Smooth muscle cell (in vitro differentiated cells): ENCODE measurements around the gene METTL1. TPM values are rescaled to one million over a fixed set of nuclear protein-coding genes. Genes with fewer than 3 reads are reported as not detected.

ENCODE experiments used
- DNase-seq: peaks from one replicate; lab custom pipeline; 2025; ENCODE audit not compliant: unreplicated experiment; lab: John Stamatoyannopoulos, UW
- H2AFZ ChIP-seq: fragments of 200-600 bp; sonication (generic); 2 replicates; pipeline ENCODE4 v1.6.0; 2016; ENCODE audit warnings: antibody characterized with exemption, low read depth, mild to moderate bottlenecking
- H3F3A ChIP-seq: fragments of 200-600 bp; sonication (generic); 2 replicates; pipeline ENCODE4 v1.6.0; 2017; ENCODE audit warnings: antibody characterized with exemption, low read depth
- H3K27ac ChIP-seq: fragments of 200-600 bp; sonication (generic); 2 replicates; pipeline ENCODE4 v1.5.1; 2016; ENCODE audit warnings: low read depth, mild to moderate bottlenecking
- H3K27me3 ChIP-seq: fragments of 200-600 bp; sonication (generic); 2 replicates; pipeline ENCODE4 v1.6.1; 2016; ENCODE audit warnings: low read depth, mild to moderate bottlenecking
- H3K36me3 ChIP-seq: fragments of 200-600 bp; sonication (generic); 2 replicates; pipeline ENCODE4 v1.5.1; 2016; ENCODE audit warnings: low read depth
- H3K4me1 ChIP-seq: fragments of 200-600 bp; sonication (generic); 2 replicates; pipeline ENCODE4 v1.5.1; 2016; ENCODE audit warnings: low read depth
- H3K4me2 ChIP-seq: fragments of 200-600 bp; sonication (generic); 2 replicates; pipeline ENCODE4 v1.6.0; 2016; ENCODE audit warnings: mild to moderate bottlenecking
- H3K4me3 ChIP-seq: fragments of 200-600 bp; sonication (generic); 2 replicates; pipeline ENCODE4 v1.5.1; 2016; ENCODE audit warnings: mild to moderate bottlenecking
- H3K79me2 ChIP-seq: fragments of 200-600 bp; sonication (generic); 2 replicates; pipeline ENCODE4 v1.6.0; 2016; ENCODE audit warnings: low read depth, mild to moderate bottlenecking
- H3K9ac ChIP-seq: fragments of 200-600 bp; sonication (generic); 2 replicates; pipeline ENCODE4 v1.6.0; 2016; ENCODE audit warnings: low read depth
- H3K9me3 ChIP-seq: fragments of 200-600 bp; sonication (generic); replicated peaks from 2 replicates; pipeline ENCODE4 v1.5.1; 2016; ENCODE audit warnings: low read depth
- H4K20me1 ChIP-seq: fragments of 200-600 bp; sonication (generic); 2 replicates; pipeline ENCODE4 v1.6.0; 2016; ENCODE audit warnings: low read depth
- WGBS: methylation state at CpG from one replicate; pipeline ENCODE4 v1.1.7; 2016; ENCODE audit warnings: low lambda C conversion rate; 5-methylcytosine and 5-hydroxymethylcytosine counted together
- polyA plus RNA-seq: library from polyadenylated mRNA; unstranded; fragments of >200 nt; fragmentation: Nextera tagmentation; extraction: Ambion mirVana; gene quantifications from 2 replicates; pipeline ENCODE4 v1.2.1, GENCODE V29; 2016
- total RNA-seq: library from RNA; depleted of rRNA; stranded (reverse); fragments of >200 nt; gene quantifications from 2 replicates; pipeline ENCODE4 v1.2.3, GENCODE V29; 2014
- TF ChIP-seq, protein P1 (sequence below): fragments of 200-600 bp; sonication (generic); IDR thresholded peaks from 2 replicates; pipeline ENCODE4 v1.5.1; 2017; ENCODE audit warnings: borderline replicate concordance, mild to moderate bottlenecking, antibody characterized with exemption; ENCODE audit not compliant: insufficient read depth, poor library complexity, severe bottlenecking

METTL1 gene
- total and polyA plus RNA-seq, 2 experiments from 2014 or later = 4.1 to 20.3 TPM

DNA sequence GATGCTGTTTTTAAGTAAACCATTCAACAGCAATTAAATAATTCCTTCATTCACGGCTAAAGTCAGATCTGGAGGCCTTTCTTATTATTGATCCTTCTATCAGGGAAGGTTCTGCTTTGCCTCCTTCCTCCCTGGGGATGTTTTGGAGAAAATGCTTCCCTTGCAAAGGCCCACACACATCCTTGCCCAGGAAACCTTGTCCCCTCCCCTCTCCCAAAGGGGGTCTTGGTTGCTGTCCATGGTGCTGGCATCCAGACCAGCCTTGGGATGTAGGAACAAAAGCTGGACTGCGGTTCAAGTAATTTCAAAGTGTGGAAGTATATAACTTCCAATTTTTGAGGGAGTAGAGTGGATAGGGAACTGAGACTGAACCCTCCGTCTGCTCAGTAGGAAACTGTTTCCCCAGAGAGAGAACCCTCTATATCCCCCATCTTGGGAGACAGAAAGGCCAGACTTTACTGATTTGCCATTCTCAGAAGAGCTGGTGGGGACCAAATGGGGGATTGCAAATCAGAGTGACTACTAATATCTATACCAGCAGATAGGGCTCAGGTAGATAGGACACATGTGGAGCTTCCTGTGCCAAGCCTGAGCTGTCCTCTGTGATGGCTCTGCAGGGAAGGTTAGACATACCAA lies 11.4 kb downstream of the METTL1 start:
- Histone ChIP-seq H3K4me2 (no peak overlapping the region), H4K20me1 (peaks cover 10% of the 10 kb centered on the region), H3K9me3 (no peaks in the 10 kb centered on the region), H3K27ac (no peak overlapping the region), H3K9ac (no peak overlapping the region), H3K36me3 (no peaks in the 10 kb centered on the region), H3K79me2 (no peaks in the 10 kb centered on the region), H3K27me3 (peaks cover 64% of the 10 kb centered on the region), H3K4me1 (peaks cover 13% of the 10 kb centered on the region), H3K4me3 (no peak overlapping the region), H3F3A (no peaks in the 10 kb centered on the region), H2AFZ (no peak overlapping the region)
- no peak for DNase-seq
- 84% methylated on average over 3 of the region's 3 CpGs for WGBS
- TF ChIP-seq, protein P1, sequence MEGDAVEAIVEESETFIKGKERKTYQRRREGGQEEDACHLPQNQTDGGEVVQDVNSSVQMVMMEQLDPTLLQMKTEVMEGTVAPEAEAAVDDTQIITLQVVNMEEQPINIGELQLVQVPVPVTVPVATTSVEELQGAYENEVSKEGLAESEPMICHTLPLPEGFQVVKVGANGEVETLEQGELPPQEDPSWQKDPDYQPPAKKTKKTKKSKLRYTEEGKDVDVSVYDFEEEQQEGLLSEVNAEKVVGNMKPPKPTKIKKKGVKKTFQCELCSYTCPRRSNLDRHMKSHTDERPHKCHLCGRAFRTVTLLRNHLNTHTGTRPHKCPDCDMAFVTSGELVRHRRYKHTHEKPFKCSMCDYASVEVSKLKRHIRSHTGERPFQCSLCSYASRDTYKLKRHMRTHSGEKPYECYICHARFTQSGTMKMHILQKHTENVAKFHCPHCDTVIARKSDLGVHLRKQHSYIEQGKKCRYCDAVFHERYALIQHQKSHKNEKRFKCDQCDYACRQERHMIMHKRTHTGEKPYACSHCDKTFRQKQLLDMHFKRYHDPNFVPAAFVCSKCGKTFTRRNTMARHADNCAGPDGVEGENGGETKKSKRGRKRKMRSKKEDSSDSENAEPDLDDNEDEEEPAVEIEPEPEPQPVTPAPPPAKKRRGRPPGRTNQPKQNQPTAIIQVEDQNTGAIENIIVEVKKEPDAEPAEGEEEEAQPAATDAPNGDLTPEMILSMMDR = no peak

DNA sequence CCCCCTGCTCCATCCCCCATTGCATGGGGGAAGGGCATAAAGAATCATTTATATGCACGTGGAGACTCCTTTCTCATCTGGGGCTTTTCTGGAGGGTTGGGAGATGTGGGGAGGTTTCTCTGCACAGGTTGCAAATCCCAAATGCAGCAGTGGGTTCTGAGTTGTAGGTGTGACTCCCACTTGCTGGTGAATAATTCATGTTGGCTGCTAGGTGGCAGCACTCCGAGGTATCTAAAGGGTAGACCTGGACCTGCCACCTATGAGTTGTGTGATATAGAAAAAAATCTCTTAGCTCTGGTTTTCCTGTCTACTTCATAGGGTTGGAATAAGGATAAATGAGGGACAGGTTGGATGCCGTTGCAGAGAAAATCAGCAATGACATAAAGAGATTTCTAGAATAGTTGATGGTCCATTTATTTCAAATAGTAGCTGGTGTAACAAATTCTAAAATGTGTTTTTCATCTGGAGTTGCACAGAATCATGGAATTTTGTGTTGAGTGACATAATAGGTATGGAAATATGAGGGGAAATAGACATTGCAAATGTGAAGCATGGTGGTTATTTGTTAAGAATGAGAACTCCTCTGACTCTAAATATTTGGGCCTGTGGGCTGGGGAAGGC lies 12.4 kb downstream of the METTL1 start:
- Histone ChIP-seq H3K4me3 (no peak overlapping the region), H3K4me2 (no peak overlapping the region), H4K20me1 (peaks cover 10% of the 10 kb centered on the region), H2AFZ (no peak overlapping the region), H3K36me3 (no peaks in the 10 kb centered on the region), H3K27me3 (peaks cover 58% of the 10 kb centered on the region), H3K9me3 (no peaks in the 10 kb centered on the region), H3K9ac (no peak overlapping the region), H3K4me1 (peaks cover 10% of the 10 kb centered on the region), H3K79me2 (no peaks in the 10 kb centered on the region), H3F3A (no peaks in the 10 kb centered on the region), H3K27ac (no peak overlapping the region)
- WGBS = 29% methylated on average over 3 of the region's 3 CpGs
- no peak for DNase-seq
- TF ChIP-seq, protein P1 = peak; percentile 25

DNA sequence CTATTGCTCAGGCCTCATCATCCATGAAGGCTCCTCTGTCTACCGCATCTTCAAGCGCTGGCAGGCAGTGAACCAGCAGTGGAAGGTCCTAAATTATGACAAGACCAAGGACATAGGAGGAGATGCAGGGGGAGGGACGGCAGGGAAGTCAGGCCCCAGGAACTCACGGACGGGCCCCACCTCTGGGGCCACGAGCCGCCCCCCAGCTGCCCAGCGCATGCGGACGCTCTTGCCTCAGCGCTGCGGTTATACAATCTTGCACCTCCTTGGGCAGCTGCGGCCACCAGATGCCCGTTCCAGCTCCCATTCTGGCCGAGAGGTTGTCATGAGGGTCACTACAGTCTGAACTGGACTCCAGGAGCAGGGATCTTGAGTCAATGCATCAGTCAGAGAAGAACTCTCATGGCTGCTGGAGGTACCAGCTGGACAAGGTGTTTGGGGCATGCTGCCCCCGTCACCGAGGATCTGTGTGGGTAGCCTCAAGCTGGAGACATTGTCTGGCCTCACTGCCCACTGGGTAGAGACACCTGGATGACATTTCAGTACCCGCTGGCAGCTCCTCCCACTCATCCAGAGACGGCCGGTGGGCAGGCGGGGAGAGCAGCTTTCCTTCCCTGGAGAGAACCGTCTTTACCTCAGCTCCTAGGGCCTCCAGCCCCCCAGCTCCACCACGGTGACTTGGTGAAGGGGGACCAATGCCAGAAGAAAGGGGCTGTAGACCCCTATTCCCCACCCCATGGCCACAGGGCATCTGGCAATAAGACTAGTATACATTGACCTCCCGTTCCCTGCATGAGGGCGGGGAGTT lies 13.1 kb downstream of the METTL1 start:
- H2AFZ ChIP-seq = no peak overlapping the region
- H3K4me2 ChIP-seq = no peak overlapping the region
- H3K27ac ChIP-seq = no peak overlapping the region
- no peak for DNase-seq
- peaks cover 10% of the 10 kb centered on the region for H4K20me1 ChIP-seq
- no peaks in the 10 kb centered on the region for H3K9me3 ChIP-seq
- no peaks in the 10 kb centered on the region for H3K79me2 ChIP-seq
- no peaks in the 10 kb centered on the region for H3K36me3 ChIP-seq
- whole genome bisulfite sequencing = 89% methylated on average over 22 of the region's 25 CpGs
- peaks cover 16% of the 10 kb centered on the region for H3K4me1 ChIP-seq
- TF ChIP-seq, protein P1 = no peak
- H3K27me3 ChIP-seq = peaks cover 58% of the 10 kb centered on the region
- H3K4me3 ChIP-seq = no peak overlapping the region
- peaks cover 6% of the 10 kb centered on the region for H3F3A ChIP-seq
- H3K9ac ChIP-seq = no peak overlapping the region
